22Rv1 (cell line): ENCODE measurements around the gene TBC1D16.

Source experiments
- H3K27ac ChIP-seq: fragments of 450-650 bp; 2 replicates; pipeline ENCODE4 v1.5.1; 2017
- ZFX ChIP-seq: fragments of 450-650 bp; IDR thresholded peaks from 2 replicates; pipeline ENCODE4 v1.6.1; 2017; ENCODE audit warnings: antibody characterized with exemption, borderline replicate concordance
- TF ChIP-seq, protein P1 (sequence below): fragments of 450-650 bp; IDR thresholded peaks from 2 replicates; pipeline ENCODE4 v1.5.1; 2017; ENCODE audit warnings: mild to moderate bottlenecking

The TBC1D16 gene

DNA sequence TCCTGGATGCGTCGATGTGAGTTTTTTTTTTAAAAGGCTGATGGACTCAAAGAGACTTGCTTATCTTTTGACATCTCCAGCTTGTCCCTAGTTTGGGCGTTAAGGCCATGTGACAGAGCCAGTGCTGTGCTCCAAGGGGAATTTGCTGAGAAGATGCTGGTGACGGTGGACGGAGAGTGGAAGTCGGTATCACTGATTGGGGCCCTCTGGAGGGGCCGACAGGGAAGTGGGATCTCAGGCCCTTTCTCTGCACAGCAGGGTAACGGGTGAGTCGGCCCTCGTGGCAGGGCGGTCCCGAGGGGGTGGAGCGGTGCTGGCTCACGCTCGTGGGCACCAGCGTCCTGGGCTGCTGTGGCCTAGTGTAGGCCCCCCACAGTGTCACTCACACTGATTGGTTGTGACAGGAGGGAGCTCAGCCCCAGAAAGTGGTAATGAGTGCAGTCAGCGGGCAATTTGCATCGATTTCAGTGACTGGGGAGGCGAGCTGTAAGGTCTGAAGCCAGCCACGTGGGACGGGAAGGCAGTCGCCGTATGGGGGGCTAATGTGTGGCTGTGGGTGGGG, 91.3 kb downstream of the TBC1D16 start:
- H3K27ac ChIP-seq = no peak overlapping the region
- TF ChIP-seq ZFX = no peak
- TF ChIP-seq, protein P1, sequence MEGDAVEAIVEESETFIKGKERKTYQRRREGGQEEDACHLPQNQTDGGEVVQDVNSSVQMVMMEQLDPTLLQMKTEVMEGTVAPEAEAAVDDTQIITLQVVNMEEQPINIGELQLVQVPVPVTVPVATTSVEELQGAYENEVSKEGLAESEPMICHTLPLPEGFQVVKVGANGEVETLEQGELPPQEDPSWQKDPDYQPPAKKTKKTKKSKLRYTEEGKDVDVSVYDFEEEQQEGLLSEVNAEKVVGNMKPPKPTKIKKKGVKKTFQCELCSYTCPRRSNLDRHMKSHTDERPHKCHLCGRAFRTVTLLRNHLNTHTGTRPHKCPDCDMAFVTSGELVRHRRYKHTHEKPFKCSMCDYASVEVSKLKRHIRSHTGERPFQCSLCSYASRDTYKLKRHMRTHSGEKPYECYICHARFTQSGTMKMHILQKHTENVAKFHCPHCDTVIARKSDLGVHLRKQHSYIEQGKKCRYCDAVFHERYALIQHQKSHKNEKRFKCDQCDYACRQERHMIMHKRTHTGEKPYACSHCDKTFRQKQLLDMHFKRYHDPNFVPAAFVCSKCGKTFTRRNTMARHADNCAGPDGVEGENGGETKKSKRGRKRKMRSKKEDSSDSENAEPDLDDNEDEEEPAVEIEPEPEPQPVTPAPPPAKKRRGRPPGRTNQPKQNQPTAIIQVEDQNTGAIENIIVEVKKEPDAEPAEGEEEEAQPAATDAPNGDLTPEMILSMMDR = no peak

DNA sequence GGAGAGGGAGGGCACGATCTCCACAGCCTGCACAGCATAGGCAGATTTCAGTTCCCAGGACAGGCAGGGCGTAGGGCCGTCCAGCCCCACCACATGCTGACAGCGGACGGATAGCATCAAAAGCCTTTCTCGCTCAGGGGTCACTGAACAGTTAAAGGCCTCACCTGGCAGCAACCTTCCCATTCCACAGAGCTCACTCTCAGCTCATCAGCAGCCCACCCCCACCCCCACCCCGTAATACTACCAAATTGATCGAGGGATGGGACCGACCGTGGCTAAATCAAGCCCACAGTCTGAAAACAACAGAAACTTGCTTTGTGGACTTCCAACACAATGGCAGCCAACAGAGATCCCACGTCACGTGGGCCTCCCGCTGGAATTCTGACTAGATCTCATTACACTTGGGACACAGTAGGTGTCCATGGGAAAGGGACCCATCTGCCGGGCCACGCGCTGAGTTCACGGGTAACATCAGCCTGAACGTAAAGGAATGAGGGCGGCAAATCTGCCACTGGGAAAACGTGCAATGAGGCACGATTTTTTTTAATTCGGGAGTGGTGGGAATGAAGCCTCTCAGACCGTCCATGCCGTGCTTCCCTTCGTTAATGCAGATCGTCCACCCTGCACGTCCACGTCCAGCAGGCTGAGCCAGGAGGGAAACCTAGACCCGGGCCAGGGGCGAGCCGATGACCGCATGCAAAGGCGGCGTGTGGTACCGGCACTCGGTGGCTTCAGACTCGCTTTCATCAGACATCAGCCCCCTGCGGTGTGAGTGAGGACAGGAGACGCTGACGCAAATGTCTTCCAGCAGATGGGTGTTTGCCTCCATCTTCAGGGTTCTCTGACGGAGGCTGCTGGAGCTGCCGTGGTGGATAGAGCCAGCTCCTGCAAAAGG, 92.1 kb downstream of the TBC1D16 start:
- TF ChIP-seq, protein P1 = no peak
- no peak for TF ChIP-seq ZFX
- no peak overlapping the region for H3K27ac ChIP-seq

DNA sequence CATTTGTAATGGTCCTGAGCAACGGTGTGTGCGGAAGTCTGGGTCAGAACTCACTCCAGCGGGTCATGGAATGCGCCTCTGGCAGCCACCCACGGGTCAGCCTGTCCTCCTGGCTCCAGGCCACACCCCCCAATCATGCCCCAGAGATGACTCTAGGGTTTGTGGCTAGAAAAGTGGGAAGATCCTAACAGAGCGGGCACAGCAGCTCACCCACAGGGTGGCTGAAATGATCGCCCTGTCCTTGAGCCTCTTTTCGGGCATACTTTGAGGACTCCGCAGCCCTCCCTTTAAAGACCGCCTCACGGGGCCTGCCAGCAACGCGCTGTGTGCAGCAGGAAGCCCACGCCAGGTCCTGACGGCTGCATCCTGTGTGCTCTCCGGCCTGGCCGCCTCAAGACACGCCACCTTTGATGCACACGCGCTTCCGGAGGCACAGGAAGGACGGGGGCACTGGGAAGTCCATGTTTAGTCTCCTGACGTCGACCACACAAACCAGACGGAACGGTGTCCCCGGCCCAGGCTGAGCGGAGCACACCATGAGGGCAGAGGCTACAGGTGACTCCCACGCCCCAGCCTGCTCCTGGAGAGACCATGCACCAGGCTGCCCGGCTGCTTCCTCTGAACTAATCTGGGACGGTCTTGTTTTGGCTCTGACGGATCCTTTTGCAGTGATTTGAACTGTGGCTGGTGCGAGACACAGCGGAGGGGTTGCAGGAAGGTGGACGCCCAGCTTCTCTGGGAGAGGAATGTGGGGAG, 92.9 kb downstream of the TBC1D16 start:
- no peak for TF ChIP-seq ZFX
- TF ChIP-seq, protein P1 = no peak
- no peak overlapping the region for H3K27ac ChIP-seq

DNA sequence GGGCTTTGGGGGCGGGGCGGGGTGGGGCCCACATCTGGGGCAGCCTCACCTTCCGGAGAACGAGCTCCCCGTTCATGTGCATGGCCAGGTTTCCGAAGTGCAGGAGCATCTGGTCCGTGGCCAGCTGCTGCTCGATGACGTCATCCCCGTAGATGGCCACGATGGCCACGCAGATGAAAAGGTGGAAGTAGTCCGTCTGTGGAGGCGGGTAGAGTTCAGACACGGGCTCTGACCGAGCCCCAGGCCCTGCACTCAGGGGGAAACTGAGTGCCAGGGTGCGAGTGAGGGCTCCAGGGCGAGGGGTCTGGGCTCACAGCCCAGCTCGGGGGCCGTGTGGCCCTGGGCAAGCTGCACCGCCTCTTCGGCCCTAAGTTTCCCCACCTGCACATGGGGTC, 93.7 kb downstream of the TBC1D16 start:
- TF ChIP-seq ZFX = no peak
- TF ChIP-seq, protein P1 = no peak
- no peak overlapping the region for H3K27ac ChIP-seq

DNA sequence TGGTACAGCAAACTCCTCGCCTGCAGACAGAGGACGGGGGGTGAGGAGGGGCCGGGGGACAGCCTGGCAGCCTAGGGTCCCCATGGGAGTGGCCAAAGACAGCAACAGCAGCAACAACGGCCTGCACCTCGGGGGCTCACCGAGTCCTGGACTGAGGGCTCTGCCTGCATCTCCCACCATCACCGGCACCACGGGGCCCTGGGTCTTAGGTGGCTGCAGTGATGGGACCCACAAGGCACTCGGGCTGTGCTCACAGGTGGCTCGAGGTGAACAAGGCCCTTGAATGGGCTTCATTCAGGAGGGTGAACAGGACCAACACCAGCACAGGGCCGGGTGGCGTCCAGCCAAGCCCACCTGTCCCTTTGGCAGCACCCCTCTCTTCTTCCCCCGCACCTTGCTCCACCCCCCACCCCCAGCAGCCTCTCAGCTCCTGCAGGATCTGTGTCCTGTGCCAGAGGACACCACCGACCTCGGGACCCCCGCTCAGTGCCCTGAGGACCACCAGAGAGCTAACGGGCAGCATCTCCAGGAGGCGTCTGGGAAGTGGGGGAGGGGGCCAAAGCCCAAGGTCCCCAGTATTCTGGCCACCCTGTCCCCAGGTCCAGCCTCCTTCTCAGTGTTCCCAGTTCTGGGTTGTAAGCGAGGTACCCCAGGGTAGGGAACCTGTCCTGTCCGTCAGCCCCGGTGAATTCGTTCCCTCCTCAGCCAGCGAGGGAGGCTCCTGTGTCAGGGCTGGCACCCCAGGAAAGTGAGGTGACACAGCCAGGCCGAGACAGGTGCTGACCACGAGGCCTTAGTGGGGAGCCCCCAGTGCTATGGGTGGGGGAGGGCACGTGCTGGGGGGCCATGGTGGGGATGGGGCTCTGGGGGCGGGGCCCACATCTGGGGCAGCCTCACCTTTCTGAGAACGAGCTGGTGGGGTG, 94.3 kb downstream of the TBC1D16 start:
- H3K27ac ChIP-seq = no peak overlapping the region
- no peak for TF ChIP-seq ZFX
- TF ChIP-seq, protein P1 = no peak

DNA sequence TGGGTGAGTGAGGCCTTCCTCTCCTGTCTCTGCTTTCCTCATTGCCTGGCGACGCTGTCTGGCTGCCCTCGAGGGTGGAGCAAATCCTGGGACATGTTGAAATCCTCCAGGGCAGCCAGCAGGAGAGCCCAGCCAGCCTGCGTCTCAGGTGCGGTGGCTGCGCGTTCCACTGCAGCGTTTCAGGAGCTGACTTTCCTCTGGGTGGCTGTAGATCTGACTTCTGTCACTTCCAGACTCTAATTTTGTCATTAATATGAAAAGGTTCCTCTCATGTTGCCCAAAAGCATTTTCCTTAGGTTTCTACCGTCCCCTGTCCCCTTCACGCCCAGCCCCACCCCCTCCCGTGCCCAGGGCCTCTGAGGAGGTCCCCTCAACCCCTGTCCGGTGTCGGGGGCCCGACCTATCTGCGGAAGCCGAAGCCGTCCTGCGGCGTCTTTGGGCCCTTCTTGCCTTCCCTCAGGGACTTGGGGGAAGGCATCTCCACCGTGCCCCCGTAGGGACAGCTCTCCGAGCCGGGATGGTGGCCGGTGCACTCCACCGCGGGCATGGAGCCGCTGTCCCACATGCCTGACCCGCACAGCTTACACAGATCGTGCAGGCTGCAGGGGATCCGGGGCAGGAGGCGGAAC, 95.1 kb downstream of the TBC1D16 start:
- TF ChIP-seq, protein P1 = no peak
- TF ChIP-seq ZFX = no peak
- H3K27ac ChIP-seq = no peak overlapping the region
